GM21717 (cell line): ENCODE results near the gene CDH3.
"Not testable (repeated sequence)": the region's sequence is repeated elsewhere in the genome, so short reads cannot be mapped to it uniquely, and the experiment has no call there.

ENCODE experiments used
- ATAC-seq: cut with Tn5 transposase; IDR thresholded peaks from one replicate; pipeline ENCODE4 v1.9.1; 2021; ENCODE audit warnings: mild to moderate bottlenecking, moderate library complexity; ENCODE audit not compliant: unreplicated experiment

Gene CDH3

DNA sequence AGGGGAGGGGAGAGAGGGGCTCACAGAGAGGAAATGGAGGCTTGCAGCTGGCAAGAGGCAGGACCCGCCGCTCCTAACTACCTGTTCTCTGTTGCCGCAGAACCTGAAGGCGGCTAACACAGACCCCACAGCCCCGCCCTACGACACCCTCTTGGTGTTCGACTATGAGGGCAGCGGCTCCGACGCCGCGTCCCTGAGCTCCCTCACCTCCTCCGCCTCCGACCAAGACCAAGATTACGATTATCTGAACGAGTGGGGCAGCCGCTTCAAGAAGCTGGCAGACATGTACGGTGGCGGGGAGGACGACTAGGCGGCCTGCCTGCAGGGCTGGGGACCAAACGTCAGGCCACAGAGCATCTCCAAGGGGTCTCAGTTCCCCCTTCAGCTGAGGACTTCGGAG, 53.0 kb downstream of the CDH3 start:
- ATAC-seq, result no peak

DNA sequence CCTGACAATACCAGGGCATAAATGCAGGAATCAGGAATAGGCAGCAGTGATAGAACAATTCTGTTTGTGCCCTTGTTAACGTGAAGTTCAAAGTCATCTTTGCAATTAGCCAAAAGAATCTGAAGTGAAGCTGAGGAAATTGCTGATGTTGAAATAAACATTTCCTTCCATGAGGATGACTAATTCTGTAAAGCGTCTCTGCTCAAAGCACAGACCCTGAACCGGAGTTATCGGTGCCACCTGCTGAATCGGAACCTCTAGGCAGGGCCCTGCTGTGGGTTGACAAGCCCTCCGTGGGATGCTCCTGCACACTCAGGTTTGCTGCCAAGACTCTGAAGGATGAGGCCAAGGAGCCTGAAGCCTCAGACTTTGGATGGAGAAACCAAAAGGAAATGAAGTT, 55.0 kb downstream of the CDH3 start:
- ATAC-seq, result no peak

DNA sequence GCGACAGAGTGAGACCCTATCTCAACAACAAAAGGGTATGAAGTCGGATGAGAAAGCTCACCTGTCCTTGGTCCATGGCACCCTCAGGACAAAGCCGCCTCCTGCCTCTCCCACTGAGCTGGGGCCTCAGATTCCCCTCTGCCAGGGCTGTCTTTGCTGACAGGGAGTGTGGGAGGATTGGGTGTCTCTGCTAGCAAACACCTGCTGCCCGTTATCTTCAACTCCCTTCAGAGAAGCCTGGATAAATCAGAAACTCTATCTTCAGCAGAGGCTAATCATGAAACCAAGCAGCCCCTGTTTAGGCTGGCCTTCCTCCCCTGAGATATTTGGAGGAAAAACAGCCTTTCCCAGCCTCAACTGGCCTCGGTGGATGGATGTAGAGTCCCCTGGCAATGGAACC, 55.7 kb downstream of the CDH3 start:
- no peak for ATAC-seq

DNA sequence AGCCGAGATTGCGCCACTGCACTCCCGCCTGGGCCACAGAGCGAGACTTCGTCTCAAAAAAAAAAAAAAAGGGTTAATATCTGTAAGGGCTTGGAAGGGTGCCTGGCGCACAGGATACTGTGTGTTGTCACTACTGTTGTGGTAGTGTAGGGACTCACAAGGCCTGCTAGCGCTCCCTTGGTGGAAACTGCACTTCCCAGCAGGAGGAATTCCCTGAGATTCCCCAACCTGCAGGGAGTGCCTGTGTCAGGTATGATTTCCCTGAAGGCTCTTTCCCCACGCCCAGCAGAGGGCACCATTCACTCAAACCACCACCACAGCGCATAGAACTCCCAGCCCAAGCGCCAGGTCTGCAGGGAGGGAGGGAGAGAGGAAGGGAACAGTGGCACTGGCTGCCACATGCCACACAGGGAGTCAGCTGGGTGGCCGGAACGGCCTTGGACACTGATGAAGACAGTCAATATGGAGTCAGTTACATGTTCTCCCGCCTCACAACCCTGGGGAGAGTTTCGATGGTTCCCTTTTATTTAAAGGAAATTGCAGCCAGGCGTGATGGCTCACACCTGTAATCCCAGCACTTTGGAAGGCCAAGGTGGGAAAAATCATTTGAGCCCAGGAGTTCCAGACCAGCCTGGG, 59.2 kb downstream of the CDH3 start:
- ATAC-seq, result no peak

DNA sequence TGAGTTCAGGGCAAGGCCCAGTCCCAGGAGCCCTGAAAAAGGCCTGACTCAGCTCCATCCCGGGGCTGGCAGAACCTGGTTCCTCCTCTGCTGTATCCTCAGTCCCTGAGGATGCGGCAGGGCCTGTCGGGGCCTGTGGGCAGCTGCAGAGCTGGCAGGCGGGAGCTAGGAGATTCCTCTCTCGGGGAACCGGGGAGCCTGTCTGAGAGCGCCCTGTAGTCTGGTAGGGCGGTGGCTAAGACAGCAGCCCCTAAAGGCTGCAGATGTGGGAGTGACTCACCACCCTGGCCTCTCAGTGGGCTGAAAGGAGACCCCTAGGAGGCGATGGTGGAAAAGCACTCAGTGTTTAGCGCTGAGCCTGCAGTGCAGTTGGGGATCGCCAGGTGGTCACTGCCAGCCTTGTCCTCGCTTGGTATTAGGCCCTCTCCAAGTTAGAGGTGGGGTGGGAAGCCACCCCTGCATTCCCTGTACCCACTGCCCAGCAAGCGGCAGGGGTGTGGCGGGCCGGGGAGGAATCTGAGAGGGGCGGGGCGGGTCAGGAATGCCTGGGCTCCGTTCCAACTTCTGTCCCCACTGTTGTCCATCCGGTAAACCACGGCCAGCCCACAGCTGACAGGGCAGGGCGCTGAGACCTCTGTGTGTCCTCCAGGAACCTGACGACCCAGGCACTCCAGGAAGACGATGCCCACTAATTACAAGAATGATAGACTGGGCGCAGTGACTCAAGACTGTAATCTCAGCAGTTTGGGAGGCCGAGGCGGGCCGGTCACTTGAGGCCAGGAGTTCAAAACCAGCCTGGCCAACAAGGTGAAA, 62.4 kb downstream of the CDH3 start:
- ATAC-seq, result no peak

DNA sequence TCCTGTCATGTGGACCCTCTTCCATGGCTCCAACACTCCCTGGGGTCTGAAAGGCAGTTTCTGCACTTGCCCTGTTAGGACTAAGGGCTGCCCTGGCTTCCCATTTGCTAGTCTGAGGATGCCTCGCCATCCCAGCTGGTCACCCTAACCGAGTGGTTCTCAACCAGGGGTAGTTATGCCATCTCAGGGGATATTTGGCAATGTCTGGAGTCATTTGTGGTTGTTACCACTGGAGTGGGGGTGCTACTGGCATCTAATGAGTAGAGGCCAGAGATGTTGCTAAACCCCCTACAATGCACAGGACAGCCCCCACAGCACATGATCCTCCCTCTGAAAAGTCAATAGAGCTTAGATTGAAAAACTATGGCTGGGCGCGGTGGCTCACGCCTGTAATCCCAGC, 65.1 kb downstream of the CDH3 start:
- no peak for ATAC-seq

DNA sequence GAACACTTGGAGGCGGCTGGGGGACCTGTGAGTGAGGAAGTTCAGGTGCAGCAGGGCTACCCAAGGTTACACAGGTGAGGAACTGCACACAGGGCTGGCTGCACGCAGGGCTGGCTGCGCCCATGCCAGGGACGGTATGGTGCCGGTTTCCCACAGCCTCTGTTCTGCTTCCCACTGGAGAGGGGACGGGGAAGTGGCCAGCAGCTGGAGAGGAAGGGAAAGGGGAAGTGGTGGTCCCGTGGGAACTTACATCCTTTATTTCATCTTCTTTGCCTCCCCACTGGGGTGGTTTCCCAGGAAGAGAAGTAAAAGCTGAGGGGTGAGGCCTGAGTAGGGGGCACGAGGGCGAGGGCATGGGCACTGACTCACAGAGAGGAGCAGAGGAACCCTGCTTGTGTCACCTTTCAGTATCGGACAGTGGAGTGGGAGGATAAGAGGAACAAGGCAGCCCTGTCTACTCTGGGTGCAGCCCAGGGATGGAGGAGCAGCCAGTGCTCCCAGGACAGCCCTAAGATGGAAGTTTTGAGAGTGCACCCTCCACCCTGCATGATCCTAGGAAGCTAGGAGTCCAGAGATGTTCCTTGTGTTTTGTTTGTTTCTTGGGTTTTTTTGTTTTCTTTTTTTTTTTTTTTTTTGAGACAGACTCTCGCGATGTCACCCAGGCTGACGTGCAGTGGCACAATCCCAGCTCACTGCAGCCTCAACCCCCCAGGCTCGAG, 66.5 kb downstream of the CDH3 start:
- no peak for ATAC-seq

DNA sequence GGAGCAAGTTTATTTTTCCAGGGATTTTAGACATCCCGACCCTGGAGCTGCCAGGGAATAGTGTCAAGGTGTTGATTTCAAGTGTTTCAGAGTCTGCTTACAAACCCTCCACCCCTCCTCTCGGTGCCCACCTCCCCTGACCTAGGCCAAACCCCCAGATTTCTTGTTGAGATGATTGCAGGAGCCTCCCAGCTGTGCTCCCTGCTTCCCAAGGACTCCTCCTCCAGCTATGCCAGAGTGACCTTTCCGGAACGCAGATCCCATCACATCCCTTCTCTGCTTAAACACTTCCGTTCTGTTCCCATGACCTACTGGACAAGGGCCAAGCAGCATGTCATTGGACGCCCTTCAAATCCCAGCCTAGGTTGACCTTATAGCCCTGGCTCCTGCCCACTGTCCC, 68.3 kb downstream of the CDH3 start:
- no peak for ATAC-seq

DNA sequence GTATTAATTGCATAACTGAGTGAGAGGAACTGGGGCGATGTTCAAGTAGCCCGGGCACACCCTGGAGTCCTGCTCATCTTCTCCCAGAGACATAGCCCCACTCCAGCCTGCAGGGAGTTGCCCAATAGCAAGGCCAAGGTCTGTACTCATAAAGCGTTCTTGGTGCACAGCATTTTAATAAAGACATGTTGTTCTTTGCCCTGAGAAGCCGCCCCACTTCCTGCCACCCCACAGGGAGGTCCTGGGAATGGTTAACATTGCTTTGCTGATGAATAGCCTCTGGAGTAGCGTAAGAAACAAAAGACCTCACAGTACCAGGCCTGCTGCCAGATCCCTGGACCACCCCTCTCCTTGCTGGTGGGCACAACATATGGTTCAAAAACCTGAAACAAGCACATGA, 70.4 kb downstream of the CDH3 start:
- ATAC-seq, result no peak

DNA sequence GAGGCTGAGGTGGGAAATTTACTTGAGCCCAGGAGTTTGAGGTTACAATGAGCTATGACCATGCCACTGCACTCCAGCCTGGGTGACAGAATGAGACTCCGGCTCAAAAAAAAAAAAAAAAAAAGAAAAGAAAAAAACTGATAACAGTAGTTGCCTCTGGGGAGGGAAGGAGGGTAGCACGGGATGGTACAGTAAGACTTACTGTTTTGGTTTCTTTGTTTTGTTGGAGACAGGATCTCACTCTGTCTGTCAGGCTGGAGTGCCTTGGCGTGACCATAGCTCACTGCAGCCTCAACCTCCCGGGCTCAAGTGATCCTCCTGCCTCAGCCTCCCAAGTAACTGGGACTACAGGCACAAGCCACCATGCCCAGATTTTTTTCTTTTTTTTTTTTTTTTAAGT, 71.4 kb downstream of the CDH3 start:
- ATAC-seq, result not testable (repeated sequence)

DNA sequence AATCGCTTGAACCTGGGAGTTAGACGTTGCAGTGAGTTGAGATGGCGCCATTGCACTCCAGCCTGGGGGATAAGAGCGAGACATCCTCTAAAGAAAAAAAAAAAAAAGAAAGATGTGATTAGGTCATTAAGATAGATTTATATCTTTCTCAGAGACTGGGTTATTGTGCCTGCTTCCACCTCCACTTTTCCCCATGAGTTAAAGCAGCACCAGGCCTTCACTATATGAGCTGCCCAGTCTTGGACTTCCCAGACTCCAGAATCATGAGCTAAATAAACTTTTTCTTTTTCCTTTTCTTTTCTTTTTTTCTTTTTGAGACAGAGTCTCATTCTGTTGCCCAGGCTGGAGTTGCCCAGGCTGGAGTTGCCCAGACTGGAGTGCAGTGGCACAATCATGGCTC, 72.6 kb downstream of the CDH3 start:
- ATAC-seq, result no peak

DNA sequence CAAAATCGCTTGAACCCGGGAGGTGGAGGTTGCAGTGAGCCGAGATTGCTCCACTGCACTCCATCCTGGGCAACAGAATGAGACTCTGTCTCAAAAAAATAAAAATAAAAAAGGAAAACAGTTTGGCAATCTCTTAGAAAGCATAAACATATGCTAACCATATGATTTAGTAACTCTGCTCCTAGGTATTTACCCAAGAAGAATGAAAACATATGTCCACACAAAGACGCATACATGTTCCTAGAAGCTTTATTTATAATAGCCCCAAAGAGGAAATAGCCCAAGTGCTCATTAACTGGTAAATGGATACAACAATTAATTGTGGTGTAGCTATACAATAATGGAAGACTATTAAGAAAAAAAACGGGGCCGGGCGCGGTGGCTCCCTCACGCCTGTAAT, 73.5 kb downstream of the CDH3 start:
- ATAC-seq, result no peak

DNA sequence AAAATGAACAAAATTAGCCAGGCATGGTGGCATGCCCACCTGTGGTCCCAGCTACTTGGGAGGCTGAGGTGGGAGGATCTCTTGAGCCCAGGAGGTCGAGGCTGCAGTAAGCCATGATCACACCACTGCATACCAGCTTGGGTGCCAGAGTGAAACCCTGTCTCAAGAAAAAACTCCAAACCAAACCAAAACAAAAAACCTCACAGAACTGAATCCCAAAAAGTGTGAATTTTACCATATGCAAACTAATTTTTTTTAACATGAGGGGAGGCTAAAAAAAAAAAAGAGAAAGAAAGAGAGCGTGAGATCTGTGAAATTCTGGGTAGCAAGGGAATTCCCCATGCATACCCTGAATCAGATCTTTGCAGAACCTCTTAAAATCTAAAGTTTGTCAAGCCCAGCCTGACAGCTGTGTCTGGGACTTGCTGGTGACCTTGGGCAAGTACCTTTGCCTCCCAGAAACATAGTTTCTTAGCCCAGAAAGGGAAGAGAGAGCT, 74.9 kb downstream of the CDH3 start:
- peak; percentile 84 for ATAC-seq

DNA sequence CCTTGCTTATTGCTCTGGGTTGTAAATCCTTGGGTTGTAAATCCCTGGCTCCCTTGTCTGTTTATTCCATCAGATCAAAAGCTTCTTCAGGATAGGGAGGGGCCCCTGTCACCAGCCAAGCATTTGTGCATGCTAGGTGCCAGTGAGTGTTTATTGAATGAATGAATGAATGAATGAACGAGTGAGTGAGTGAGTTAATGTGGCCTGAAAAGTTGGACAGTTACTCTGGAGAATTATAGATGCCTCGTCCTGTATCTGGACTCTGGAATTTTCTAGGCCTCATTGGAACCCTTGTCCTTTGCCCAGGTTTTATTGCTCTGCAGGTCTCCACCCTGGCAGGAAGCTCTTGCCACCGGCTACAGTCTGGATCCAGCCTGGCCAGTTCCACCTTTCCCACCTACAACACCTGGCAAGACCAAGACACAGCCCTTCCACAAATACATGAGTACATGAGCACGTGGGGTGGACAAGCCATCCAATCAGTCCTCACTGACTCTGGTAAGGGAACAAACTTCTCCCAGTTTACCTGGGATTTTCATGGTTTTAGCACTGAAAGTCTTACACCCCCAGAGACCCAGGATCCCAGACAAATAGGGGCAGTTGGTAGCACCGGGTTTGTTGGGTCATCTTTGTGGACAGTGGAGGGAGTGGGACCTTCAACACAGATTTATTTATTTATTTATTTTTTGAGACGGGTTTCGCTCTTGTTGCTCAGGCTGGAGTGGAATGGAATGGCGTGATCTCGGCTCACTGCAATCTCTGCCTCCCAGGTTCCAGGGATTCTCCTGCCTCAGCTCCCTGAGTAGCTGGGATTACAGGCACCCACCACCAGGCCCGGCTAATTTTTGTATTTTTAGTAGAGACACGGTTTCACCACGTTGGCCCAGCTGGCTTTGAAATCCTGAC, 77.3 kb downstream of the CDH3 start:
- no peak for ATAC-seq

DNA sequence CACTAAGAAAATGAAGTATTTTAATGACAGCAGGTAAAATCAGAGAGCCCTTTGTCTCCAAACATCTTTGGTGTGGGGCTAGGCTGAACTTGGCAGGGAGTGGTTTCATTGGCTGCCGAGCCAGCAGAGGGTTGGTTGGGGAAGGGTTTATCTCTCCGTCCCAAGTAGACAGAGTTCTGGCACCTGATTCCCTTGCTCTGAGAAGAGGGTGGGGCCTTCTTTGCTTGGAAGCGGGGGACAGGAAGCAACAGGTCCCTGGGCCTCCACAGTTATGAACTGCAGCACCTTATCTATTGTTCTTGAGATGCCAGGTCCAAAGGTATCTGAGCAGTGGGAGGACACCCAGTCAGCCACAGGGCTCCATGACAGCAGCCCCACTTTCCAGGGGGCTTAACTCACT, 79.7 kb downstream of the CDH3 start:
- ATAC-seq, result no peak

DNA sequence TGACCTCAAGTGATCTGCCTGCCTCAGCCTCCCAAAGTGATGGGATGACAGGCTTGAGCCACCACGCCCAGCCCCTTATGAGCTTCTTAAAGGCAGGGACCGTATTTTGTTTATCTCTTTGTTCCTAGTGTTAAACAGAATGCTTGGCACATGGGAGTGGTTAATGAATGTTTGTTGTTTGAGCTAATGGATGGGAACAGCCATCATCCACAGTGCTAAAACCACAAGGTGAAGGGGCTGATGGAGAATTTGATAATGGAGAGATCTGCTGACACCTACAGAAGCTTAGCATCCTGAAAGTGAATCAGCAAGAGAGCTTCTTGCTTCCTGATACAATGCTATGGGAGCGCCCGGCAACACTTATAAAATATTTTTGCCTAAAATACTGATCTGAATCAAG, 83.4 kb downstream of the CDH3 start:
- ATAC-seq, result no peak

DNA sequence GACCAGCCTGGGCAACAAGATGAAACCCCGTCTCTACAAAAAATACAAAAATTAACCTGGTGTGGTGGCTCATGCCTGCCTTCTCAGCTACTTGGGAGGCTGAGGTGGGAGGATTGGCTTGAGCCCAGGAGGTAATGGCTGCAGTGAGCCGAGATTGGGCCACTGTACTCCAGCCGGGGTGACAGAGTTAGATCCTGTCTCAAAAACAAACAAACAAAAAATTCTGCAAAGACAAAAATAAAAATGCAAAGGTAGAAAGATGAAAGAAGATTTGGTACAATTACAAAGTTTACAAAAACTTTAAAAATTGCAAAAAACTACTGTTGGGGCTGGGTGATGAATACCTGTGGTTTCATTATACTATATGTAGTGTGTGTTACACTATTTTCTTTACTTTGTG, 86.5 kb downstream of the CDH3 start:
- no peak for ATAC-seq

DNA sequence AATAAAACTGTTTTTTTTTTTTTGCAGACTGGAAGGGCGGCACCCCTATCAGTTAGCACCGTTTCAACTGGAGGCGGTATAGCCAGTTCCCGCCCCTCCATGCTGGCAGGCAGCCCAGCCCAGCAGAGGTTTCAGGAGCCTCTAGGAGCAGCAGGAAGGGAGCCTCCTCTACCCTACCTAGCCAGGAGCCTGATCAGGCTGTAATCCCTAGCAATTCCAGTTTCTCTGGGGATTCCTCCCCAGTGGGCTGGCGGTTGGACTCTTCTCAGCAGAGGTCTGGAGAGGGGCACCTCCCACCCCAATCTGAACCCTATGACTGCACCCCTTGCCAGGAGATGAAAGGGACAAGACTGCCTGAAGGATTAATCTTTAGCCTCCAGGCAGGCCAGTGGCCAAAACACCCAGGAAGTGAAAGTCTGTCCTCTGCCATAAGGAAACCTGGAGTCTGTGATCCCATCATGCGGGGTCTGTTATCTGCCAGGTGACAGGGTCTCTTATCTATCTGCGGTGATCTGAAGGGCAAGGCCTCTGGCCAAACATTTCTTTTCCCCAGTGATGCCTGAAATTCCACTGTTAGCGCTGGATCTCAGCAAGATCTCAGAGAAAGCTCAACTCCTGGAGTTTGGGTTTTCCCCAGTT, 87.1 kb downstream of the CDH3 start:
- no peak for ATAC-seq

DNA sequence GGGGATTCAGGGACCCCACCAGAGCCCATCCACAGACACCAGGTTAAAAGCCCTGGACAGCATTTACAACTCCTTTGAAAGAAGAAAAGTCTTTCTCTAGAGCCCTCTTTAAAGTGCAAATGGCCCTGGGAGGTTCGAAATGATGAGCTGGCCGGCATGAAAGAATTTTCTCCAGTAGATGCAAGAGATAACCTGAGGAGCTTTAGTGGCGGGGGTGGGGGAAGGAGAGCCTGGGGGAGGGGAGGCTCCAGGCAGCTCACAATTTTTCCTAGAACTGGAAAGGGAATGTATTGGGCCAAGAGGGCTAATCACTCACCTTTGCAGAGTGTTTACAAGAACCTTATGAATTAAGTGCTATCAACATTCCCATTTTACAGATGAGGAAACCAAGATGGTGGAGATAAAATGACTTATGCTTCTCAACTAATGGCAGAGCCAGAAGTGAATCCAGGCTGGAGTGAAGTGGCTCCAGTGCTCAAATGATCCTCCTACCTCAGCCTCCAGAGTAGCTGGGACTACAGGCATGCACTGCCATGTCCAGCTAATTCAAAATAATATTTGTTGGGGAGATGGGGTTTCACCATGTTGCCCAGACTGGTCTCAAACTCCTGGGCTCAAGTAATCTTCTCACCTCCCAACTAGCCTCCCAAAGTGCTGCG, 87.8 kb downstream of the CDH3 start:
- no peak for ATAC-seq

DNA sequence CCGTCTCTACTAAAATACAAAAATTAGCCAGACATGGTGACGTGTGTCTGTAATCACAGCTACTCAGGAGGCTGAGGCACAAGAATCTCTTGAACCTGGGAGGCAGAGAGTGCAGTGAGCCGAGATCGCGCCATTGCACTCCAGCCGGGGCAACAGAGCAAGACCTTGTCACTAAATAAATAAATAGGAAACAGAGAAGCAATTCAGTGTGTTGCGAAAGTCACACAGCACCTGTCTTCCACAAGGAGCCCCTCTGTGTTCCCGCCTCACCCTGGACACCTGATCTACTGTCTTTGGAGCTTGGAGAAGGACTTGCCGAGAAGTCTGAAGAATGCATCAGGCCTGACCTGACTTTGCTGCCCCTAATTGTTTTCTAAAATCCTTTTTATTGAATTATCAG, 88.5 kb downstream of the CDH3 start:
- no peak for ATAC-seq
